C4-2B (cell line): ENCODE measurements around the gene DLG1.

Source experiments
- ZFX ChIP-seq: fragments of 450-650 bp; IDR thresholded peaks from 2 replicates; pipeline ENCODE4 v1.6.1; 2017
- TF ChIP-seq, protein P1 (sequence below): fragments of 450-650 bp; conservative IDR thresholded peaks from 2 replicates; pipeline ENCODE4 v1.5.1; 2017; ENCODE audit warnings: mild to moderate bottlenecking

DNA sequence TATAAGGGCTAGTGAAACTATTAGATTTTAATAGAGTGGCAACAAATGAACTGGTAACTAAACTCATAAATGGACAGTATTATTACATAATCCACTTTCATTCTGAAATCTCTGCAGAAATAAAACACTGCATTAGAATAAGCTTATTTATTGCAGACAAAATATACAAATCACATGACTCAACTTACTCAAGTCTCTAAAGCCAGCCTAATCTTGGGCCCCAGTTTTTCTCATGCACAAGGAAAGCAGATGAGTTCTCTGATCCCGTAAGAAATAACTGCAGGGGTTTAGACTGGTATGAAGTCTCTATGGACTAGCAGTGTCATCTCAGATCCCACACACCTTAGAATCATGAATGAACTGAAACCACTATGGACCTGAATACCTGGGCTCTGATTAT is 5.8 kb downstream of the DLG1 start:
- TF ChIP-seq, protein P1, sequence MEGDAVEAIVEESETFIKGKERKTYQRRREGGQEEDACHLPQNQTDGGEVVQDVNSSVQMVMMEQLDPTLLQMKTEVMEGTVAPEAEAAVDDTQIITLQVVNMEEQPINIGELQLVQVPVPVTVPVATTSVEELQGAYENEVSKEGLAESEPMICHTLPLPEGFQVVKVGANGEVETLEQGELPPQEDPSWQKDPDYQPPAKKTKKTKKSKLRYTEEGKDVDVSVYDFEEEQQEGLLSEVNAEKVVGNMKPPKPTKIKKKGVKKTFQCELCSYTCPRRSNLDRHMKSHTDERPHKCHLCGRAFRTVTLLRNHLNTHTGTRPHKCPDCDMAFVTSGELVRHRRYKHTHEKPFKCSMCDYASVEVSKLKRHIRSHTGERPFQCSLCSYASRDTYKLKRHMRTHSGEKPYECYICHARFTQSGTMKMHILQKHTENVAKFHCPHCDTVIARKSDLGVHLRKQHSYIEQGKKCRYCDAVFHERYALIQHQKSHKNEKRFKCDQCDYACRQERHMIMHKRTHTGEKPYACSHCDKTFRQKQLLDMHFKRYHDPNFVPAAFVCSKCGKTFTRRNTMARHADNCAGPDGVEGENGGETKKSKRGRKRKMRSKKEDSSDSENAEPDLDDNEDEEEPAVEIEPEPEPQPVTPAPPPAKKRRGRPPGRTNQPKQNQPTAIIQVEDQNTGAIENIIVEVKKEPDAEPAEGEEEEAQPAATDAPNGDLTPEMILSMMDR, result no peak
- no peak for TF ChIP-seq ZFX
